H1 (cell line): Measurements from ENCODE around the gene UGT2B15. TPM values are rescaled to one million over a fixed set of nuclear protein-coding genes. Genes with fewer than 3 reads are reported as not detected.

Experiments used
- CTCF ChIA-PET: fragments of 300-600 bp; sonication (Branson Sonifier 250); formaldehyde crosslinking; loops from one replicate; lab custom pipeline; 2021; ENCODE audit not compliant: partially characterized antibody; lab: Charles Lee
- POLR2A ChIA-PET: fragments of 300-600 bp; sonication (Branson Sonifier 250); formaldehyde crosslinking; loops from one replicate; lab custom pipeline; 2021; ENCODE audit warnings: inconsistent platforms; ENCODE audit not compliant: partially characterized antibody; lab: Charles Lee
- DNase-seq, 2 experiments: peaks; one replicate each; pipeline versions ENCODE4 v3.0.0 to v3.0.0-alpha.2; 2010 to 2022; ENCODE audit warnings: low spot score in 2 of 2, low read depth in 1 of 2, mixed read lengths in 1 of 2
- FAIRE-seq: peaks from 2 replicates; lab custom pipeline; 2011; peaks lifted over from hg19 to GRCh38; lab: Jason Lieb, UNC
- H2AFZ ChIP-seq: 2 replicates; pipeline ENCODE4 v1.8.1; 2012; ENCODE audit warnings: low read length, inconsistent platforms
- H2AK5ac ChIP-seq: 2 replicates; pipeline ENCODE4 v1.6.1; 2013; ENCODE audit warnings: low read depth, low read length
- H2BK120ac ChIP-seq: replicated peaks from 2 replicates; pipeline ENCODE3; 2013; ENCODE audit warnings: low read depth, low read length, inconsistent platforms
- H2BK12ac ChIP-seq: 2 replicates; pipeline ENCODE4 v1.6.1; 2013; ENCODE audit warnings: low read depth, low read length
- H2BK15ac ChIP-seq: 2 replicates; pipeline ENCODE4 v1.6.1; 2013; ENCODE audit warnings: low read length
- H2BK20ac ChIP-seq: 2 replicates; pipeline ENCODE4 v1.6.1; 2013; ENCODE audit warnings: low read length
- H2BK5ac ChIP-seq: 2 replicates; pipeline ENCODE4 v1.6.1; 2013; ENCODE audit warnings: low read depth, low read length
- H3K14ac ChIP-seq: 2 replicates; pipeline ENCODE4 v1.6.1; 2013; ENCODE audit warnings: inconsistent platforms; ENCODE audit not compliant: insufficient read length
- H3K18ac ChIP-seq: 2 replicates; pipeline ENCODE4 v1.6.1; 2013; ENCODE audit warnings: low read length; ENCODE audit errors: extremely low read depth
- H3K23ac ChIP-seq: 2 replicates; pipeline ENCODE4 v1.6.1; 2013; ENCODE audit warnings: inconsistent platforms; ENCODE audit not compliant: insufficient read length
- H3K23me2 ChIP-seq: 2 replicates; pipeline ENCODE4 v1.6.1; 2013; ENCODE audit warnings: low read depth, low read length
- H3K27ac ChIP-seq: 2 replicates; pipeline ENCODE4 v1.6.1; 2011; ENCODE audit warnings: low read depth, low read length, inconsistent platforms
- H3K27me3 ChIP-seq, 4 experiments: replicated peaks in 1 of 4; 1 replicate in 1 of 4; 2 replicates in 3 of 4; pipeline versions ENCODE4 v1.6.1 to v1.8.1; 2011 to 2013; ENCODE audit warnings: low read length in 3 of 4, mild to moderate bottlenecking in 3 of 4, inconsistent platforms in 2 of 4, mixed read lengths in 2 of 4, moderate library complexity in 1 of 4; ENCODE audit not compliant: control insufficient read depth in 3 of 4, insufficient read depth in 3 of 4; ENCODE audit errors: extremely low read depth in 1 of 4
- H3K36me3 ChIP-seq, 4 experiments: 2 replicates each; pipeline versions ENCODE4 v1.6.1 to v1.8.1; 2011 to 2013; ENCODE audit warnings: mild to moderate bottlenecking in 4 of 4, low read length in 3 of 4, moderate library complexity in 2 of 4, control low read depth in 1 of 4, inconsistent platforms in 1 of 4; ENCODE audit not compliant: insufficient read depth in 4 of 4, control insufficient read depth in 2 of 4
- H3K4ac ChIP-seq: replicated peaks from 2 replicates; pipeline ENCODE3; 2013; ENCODE audit warnings: low read length, low read depth, mixed read lengths, inconsistent platforms; ENCODE audit not compliant: insufficient read length
- H3K4me1 ChIP-seq, 4 experiments: replicated peaks in 1 of 4; 1 replicate in 1 of 4; 2 replicates in 3 of 4; pipeline versions ENCODE4 v1.6.1 to v1.8.1; 2011 to 2013; ENCODE audit warnings: low read length in 3 of 4, inconsistent platforms in 2 of 4, mixed read lengths in 1 of 4; ENCODE audit not compliant: insufficient read depth in 4 of 4, control insufficient read depth in 3 of 4
- H3K4me2 ChIP-seq, 2 experiments: 2 replicates each; pipeline versions ENCODE4 v1.6.1 to v1.8.1; 2011 to 2013; ENCODE audit warnings: low read depth in 2 of 2, low read length in 2 of 2, control low read depth in 1 of 2, inconsistent platforms in 1 of 2, mild to moderate bottlenecking in 1 of 2; ENCODE audit not compliant: insufficient read depth in 1 of 2
- H3K4me3 ChIP-seq, 4 experiments: fragments of 200-600, 300-600 bp in 1 of 4; sonication (generic), shearing (Covaris generic), sonication (Bioruptor Twin) in 1 of 4; 2 replicates each; pipeline versions ENCODE4 v1.5.1 to v1.8.1; 2011 to 2016; ENCODE audit warnings: low read length in 4 of 4, low read depth in 3 of 4, control low read depth in 2 of 4, inconsistent platforms in 2 of 4, mild to moderate bottlenecking in 2 of 4, mixed read lengths in 1 of 4, moderate library complexity in 1 of 4; ENCODE audit not compliant: insufficient read depth in 2 of 4; ENCODE audit errors: extremely low read depth in 1 of 4
- H3K56ac ChIP-seq: replicated peaks from 2 replicates; pipeline ENCODE3; 2013; ENCODE audit warnings: low read depth, mild to moderate bottlenecking, mixed read lengths, low read length, inconsistent platforms; ENCODE audit not compliant: insufficient read length
- H3K79me1 ChIP-seq: 2 replicates; pipeline ENCODE4 v1.6.1; 2013; ENCODE audit warnings: low read depth, low read length, control low read depth
- H3K79me2 ChIP-seq, 2 experiments: 2 replicates each; pipeline versions ENCODE4 v1.6.1 to v1.8.1; 2012 to 2013; ENCODE audit warnings: low read length in 2 of 2, mild to moderate bottlenecking in 2 of 2, inconsistent platforms in 1 of 2; ENCODE audit not compliant: insufficient read depth in 2 of 2, control insufficient read depth in 1 of 2
- H3K9ac ChIP-seq, 4 experiments: replicated peaks in 1 of 4; 1 replicate in 1 of 4; 2 replicates in 3 of 4; pipeline versions ENCODE4 v1.6.1 to v1.8.1; 2011 to 2013; ENCODE audit warnings: low read depth in 3 of 4, low read length in 3 of 4, control low read depth in 2 of 4, mild to moderate bottlenecking in 2 of 4, moderate library complexity in 2 of 4, inconsistent platforms in 1 of 4; ENCODE audit errors: extremely low read depth in 1 of 4
- H3K9me3 ChIP-seq, 2 experiments: 2 replicates each; pipeline versions ENCODE4 v1.6.1 to v1.8.1; 2012 to 2013; ENCODE audit warnings: mild to moderate bottlenecking in 2 of 2, moderate library complexity in 2 of 2, control low read depth in 1 of 2, inconsistent platforms in 1 of 2, low read depth in 1 of 2, low read length in 1 of 2, mixed read lengths in 1 of 2; ENCODE audit not compliant: insufficient read depth in 2 of 2
- H4K20me1 ChIP-seq, 2 experiments: replicated peaks in 1 of 2; 2 replicates each; pipeline versions ENCODE3 to v1.8.1; 2011 to 2013; ENCODE audit warnings: inconsistent platforms in 2 of 2, low read length in 2 of 2, mild to moderate bottlenecking in 1 of 2; ENCODE audit not compliant: insufficient read depth in 2 of 2, control insufficient read depth in 1 of 2
- H4K5ac ChIP-seq: 2 replicates; pipeline ENCODE4 v1.6.1; 2013; ENCODE audit warnings: low read length, low read depth, mixed read lengths, inconsistent platforms; ENCODE audit not compliant: insufficient read length
- H4K8ac ChIP-seq: 2 replicates; pipeline ENCODE4 v1.8.0; 2013; ENCODE audit warnings: mild to moderate bottlenecking, moderate library complexity, low read length, inconsistent platforms; ENCODE audit not compliant: insufficient read depth; ENCODE audit errors: extremely low read depth
- H4K91ac ChIP-seq: replicated peaks from 2 replicates; pipeline ENCODE3; 2013; ENCODE audit warnings: low read length, mixed read lengths, inconsistent platforms; ENCODE audit not compliant: insufficient read length
- RBBP5 ChIP-seq: IDR thresholded peaks from 2 replicates; pipeline ENCODE4 v1.7.1; 2012; ENCODE audit warnings: low read depth, mild to moderate bottlenecking, inconsistent platforms, low read length, moderate library complexity, borderline replicate concordance
- RFX5 ChIP-seq: IDR thresholded peaks from 2 replicates; pipeline ENCODE4 v1.6.1; 2011; ENCODE audit warnings: low read depth, low read length, improper control_type of control experiment, borderline replicate concordance
- TCF12 ChIP-seq: IDR thresholded peaks from 2 replicates; pipeline ENCODE4 v1.6.1; 2011; ENCODE audit warnings: low read depth, mild to moderate bottlenecking, low read length
- WGBS, 2 experiments: shearing (Covaris generic) in 1 of 2; methylation state at CpG; one replicate each; pipeline versions ENCODE4 v1.1.6 to v1.1.7; 2013 to 2015; ENCODE audit warnings: low lambda C conversion rate in 2 of 2, mixed read lengths in 2 of 2, inconsistent platforms in 1 of 2, low coverage in 1 of 2, missing lambda C conversion rate in 1 of 2; ENCODE audit not compliant: insufficient replicate concordance in 2 of 2, insufficient coverage in 1 of 2, insufficient read length in 1 of 2; ENCODE audit errors: extremely low coverage in 1 of 2, missing lambda C conversion rate in 1 of 2; 5-methylcytosine and 5-hydroxymethylcytosine counted together
- polyA plus RNA-seq, 7 experiments: library from polyadenylated mRNA; depleted of rRNA in 3 of 7; stranded (reverse) in 5 of 7; unstranded in 2 of 7; fragments of >200 nt in 5 of 7; fragments of 200-250 nt in 2 of 7; gene quantifications; 1 replicate in 5 of 7; 2 replicates in 1 of 7; 4 replicates in 1 of 7; pipeline versions ENCODE4 v1.2.1 to v1.2.3, GENCODE V29; 2011 to 2013; ENCODE audit warnings: missing spikeins in 2 of 7, mixed read lengths in 2 of 7
- total RNA-seq: library from RNA; stranded (reverse); fragmentation: NEBNext Ultra II Directional; extraction: Animal tissue kit (Norgen Biotek cat#: 25700); gene quantifications from 2 replicates; pipeline ENCODE4 v1.2.1, GENCODE V29; 2021

The UGT2B15 gene
- total and polyA plus RNA-seq, 2 of the 8 experiments (the other 6 are each of a cell fraction or from before 2014, with no cell fraction given) = not detected

- Histone ChIP-seq H3K18ac (no peak overlapping the region), H3K4me1 (no peaks in the 10 kb centered on the region), H2BK15ac (no peak overlapping the region), H3K27ac (no peak overlapping the region), H2BK20ac (no peak overlapping the region), H2AFZ (no peak overlapping the region), H3K79me1 (no peaks in the 10 kb centered on the region), H4K20me1 (no peaks in the 10 kb centered on the region), H3K4me2 (no peak overlapping the region), H3K36me3 (no peaks in the 10 kb centered on the region), H3K23me2 (no peaks in the 10 kb centered on the region), H2AK5ac (no peak overlapping the region), H3K4me3 (no peak overlapping the region), H3K23ac (no peak overlapping the region), H2BK120ac (no peak overlapping the region), H3K14ac (no peak overlapping the region), H4K8ac (no peak overlapping the region), H2BK5ac (no peak overlapping the region), H4K91ac (no peak overlapping the region), H3K56ac (no peak overlapping the region), H3K4ac (no peak overlapping the region), H2BK12ac (no peak overlapping the region), H3K79me2 (no peaks in the 10 kb centered on the region), H4K5ac (no peak overlapping the region), H3K27me3 (no peaks in the 10 kb centered on the region), H3K9me3 (0 out of 4 replicates have a peak, but pooled peaks cover 0 to 3% of the 10 kb centered on the region in 2 experiments), H3K9ac (no peak overlapping the region)
- ChIA-PET POLR2A (no interaction called here), CTCF (no interaction called here)
- WGBS, 2 experiments = 90% methylated on average over 3 of the region's 3 CpGs; no CpG with 5 or more reads in 1 of the 2 experiments
- DNase-seq (no peak), FAIRE-seq (no peak)
- TF ChIP-seq TCF12 (no peak), RFX5 (no peak), RBBP5 (no peak)
Observed at GRCh38 chr4:68599150-68599549, 71.3 kb downstream of the UGT2B15 start.
